ENCODE measurements around the gene CUTA.
A peak's percentile ranks its signal among the peaks of the same experiment; 100 is the strongest.

CUTA gene

GRCh38 chr6:33420491-33421343 is 2.8 kb upstream of the CUTA start:
- peak in 1 of 2 experiments; percentile 28 for DNase-seq

- DNase-seq: no peak
Measured at GRCh38 chr6:33419580-33420490, 1.9 kb upstream of the CUTA start, which contains the start of gene SYNGAP1. SYNGAP1 (plus strand) TSS chr6:33420065; CDS start chr6:33420265, 200 bp downstream.

GRCh38 chr6:33418690-33419291 is 884 bp upstream of the CUTA start:
- no peak for DNase-seq

- DNase-seq: peak; percentile 42 to 64
Measured at GRCh38 chr6:33417128-33417902, 592 bp downstream of the CUTA start.

GRCh38 chr6:33416386-33417127 is 1.4 kb downstream of the CUTA start:
- DNase-seq: no peak

GRCh38 chr6:33415831-33416230 is 2.1 kb downstream of the CUTA start:
- DNase-seq: no peak

GRCh38 chr6:33414592-33415271 is 3.2 kb downstream of the CUTA start:
- peak in 1 of 2 experiments; percentile 28 for DNase-seq

GRCh38 chr6:33413241-33414120 is 4.4 kb downstream of the CUTA start:
- no peak for DNase-seq

- DNase-seq: no peak
Measured at GRCh38 chr6:33412140-33413009, 5.5 kb downstream of the CUTA start.

GRCh38 chr6:33411632-33412005 is 6.3 kb downstream of the CUTA start:
- no peak for DNase-seq

- peak; percentile 68 to 87 for DNase-seq
Measured at GRCh38 chr6:33410711-33411631, 6.9 kb downstream of the CUTA start, which contains the start of gene PHF1. PHF1 (plus strand) TSS chr6:33411014; CDS start chr6:33412264, 1,250 bp downstream.

GRCh38 chr6:33410050-33410710 is 7.7 kb downstream of the CUTA start:
- DNase-seq: peak; percentile 95 to 96

- peak in 1 of 2 experiments; percentile 55 for DNase-seq
Measured at GRCh38 chr6:33407132-33407718, 10.7 kb downstream of the CUTA start.

- DNase-seq: no peak
Measured at GRCh38 chr6:33406126-33406525, 11.8 kb downstream of the CUTA start.

- DNase-seq: no peak
Measured at GRCh38 chr6:33405386-33405940, 12.4 kb downstream of the CUTA start.

- DNase-seq: no peak
Measured at GRCh38 chr6:33404884-33405283, 13.0 kb downstream of the CUTA start.

Measured in SW 1271 (cell line).